Inferior parietal cortex (tissue), 1 donor: Measurements from ENCODE around the gene TENM3.

Experiments
- DNase-seq: peaks from one replicate; pipeline ENCODE4 v3.0.0-alpha.2; 2016; ENCODE audit errors: extremely low spot score

Gene TENM3

GRCh38 chr4:182507805-182508204 is 264.6 kb downstream of the TENM3 start:
- no peak for DNase-seq

- DNase-seq: no peak
Measured at GRCh38 chr4:182510836-182511235, 267.6 kb downstream of the TENM3 start.

GRCh38 chr4:182513587-182514291 is 270.5 kb downstream of the TENM3 start:
- no peak for DNase-seq

GRCh38 chr4:182518421-182518820 is 275.2 kb downstream of the TENM3 start:
- DNase-seq: no peak

GRCh38 chr4:182519528-182519927 is 276.3 kb downstream of the TENM3 start:
- DNase-seq: no peak

GRCh38 chr4:182521011-182521410 is 277.8 kb downstream of the TENM3 start:
- DNase-seq: no peak

- no peak for DNase-seq
Measured at GRCh38 chr4:182528819-182529218, 285.6 kb downstream of the TENM3 start.

GRCh38 chr4:182530451-182530850 is 287.2 kb downstream of the TENM3 start:
- no peak for DNase-seq

- DNase-seq: no peak
Measured at GRCh38 chr4:182531555-182532162, 288.5 kb downstream of the TENM3 start.

GRCh38 chr4:182532441-182532840 is 289.2 kb downstream of the TENM3 start:
- DNase-seq: no peak

GRCh38 chr4:182533964-182534363 is 290.8 kb downstream of the TENM3 start:
- DNase-seq: no peak

GRCh38 chr4:182536221-182536811 is 293.1 kb downstream of the TENM3 start:
- no peak for DNase-seq

GRCh38 chr4:182537031-182537795 is 294.0 kb downstream of the TENM3 start:
- DNase-seq: no peak

- no peak for DNase-seq
Measured at GRCh38 chr4:182538031-182538430, 294.8 kb downstream of the TENM3 start.

- no peak for DNase-seq
Measured at GRCh38 chr4:182540496-182540895, 297.3 kb downstream of the TENM3 start.

- no peak for DNase-seq
Measured at GRCh38 chr4:182547435-182547834, 304.2 kb downstream of the TENM3 start.

GRCh38 chr4:182548156-182548555 is 305.0 kb downstream of the TENM3 start:
- no peak for DNase-seq

GRCh38 chr4:182549356-182549755 is 306.2 kb downstream of the TENM3 start:
- no peak for DNase-seq

- DNase-seq: no peak
Measured at GRCh38 chr4:182552948-182553347, 309.7 kb downstream of the TENM3 start.

GRCh38 chr4:182553653-182554052 is 310.5 kb downstream of the TENM3 start:
- DNase-seq: no peak

- DNase-seq: no peak
Measured at GRCh38 chr4:182554736-182555135, 311.5 kb downstream of the TENM3 start.

- DNase-seq: no peak
Measured at GRCh38 chr4:182555997-182556418, 312.8 kb downstream of the TENM3 start.
